GM23338 (cell line): ENCODE data around the gene GALNT6. TPM values are rescaled to one million over a fixed set of nuclear protein-coding genes. Genes with fewer than 3 reads are reported as not detected.
A peak's percentile ranks its signal among the peaks of the same experiment; 100 is the strongest.

Experiments
- ATAC-seq: fragments of 200-7000 bp; cut with Tn5 transposase; 3 replicates; pipeline ENCODE4 v1.9.1; 2020
- DNase-seq: peaks from one replicate; pipeline ENCODE4 v3.0.0-alpha.2; 2015; ENCODE audit warnings: low spot score
- H2AFZ ChIP-seq: fragments of 200-600 bp; sonication (generic); 2 replicates; pipeline ENCODE4 v1.8.0; 2016; ENCODE audit warnings: antibody characterized with exemption, mild to moderate bottlenecking, moderate library complexity
- H3F3A ChIP-seq: fragments of 200-600 bp; sonication (generic); replicated peaks from 2 replicates; pipeline ENCODE4 v1.8.0; 2017; ENCODE audit warnings: antibody characterized with exemption, mixed run types, low read depth
- H3K27ac ChIP-seq: fragments of 200-600 bp; sonication (generic); 2 replicates; pipeline ENCODE4 v1.6.1; 2016; ENCODE audit warnings: low read depth
- H3K27me3 ChIP-seq: fragments of 200-600 bp; sonication (generic); 2 replicates; pipeline ENCODE4 v1.8.0; 2016; ENCODE audit warnings: mild to moderate bottlenecking, mixed run types, moderate library complexity; ENCODE audit not compliant: insufficient read depth
- H3K36me3 ChIP-seq: fragments of 200-600 bp; sonication (generic); 2 replicates; pipeline ENCODE4 v1.8.0; 2016; ENCODE audit warnings: mild to moderate bottlenecking; ENCODE audit not compliant: insufficient read depth
- H3K4me1 ChIP-seq: fragments of 200-600 bp; sonication (generic); 2 replicates; pipeline ENCODE4 v1.8.0; 2016; ENCODE audit warnings: mild to moderate bottlenecking, moderate library complexity; ENCODE audit not compliant: insufficient read depth
- H3K4me2 ChIP-seq: fragments of 200-600 bp; sonication (generic); 2 replicates; pipeline ENCODE4 v1.7.1; 2017; ENCODE audit warnings: mixed run types
- H3K4me3 ChIP-seq: fragments of 200-600 bp; sonication (generic); 2 replicates; pipeline ENCODE4 v1.6.1; 2016; ENCODE audit warnings: mixed run types
- H3K79me2 ChIP-seq: fragments of 200-600 bp; sonication (generic); replicated peaks from 2 replicates; pipeline ENCODE4 v1.8.0; 2017; ENCODE audit warnings: mild to moderate bottlenecking; ENCODE audit not compliant: insufficient read depth
- H3K9me2 ChIP-seq: fragments of 200-600 bp; sonication (generic); 2 replicates; pipeline ENCODE4 v1.8.0; 2017; ENCODE audit not compliant: insufficient read depth
- H4K20me1 ChIP-seq: fragments of 200-600 bp; sonication (generic); replicated peaks from 2 replicates; pipeline ENCODE4 v1.8.0; 2017; ENCODE audit warnings: mild to moderate bottlenecking; ENCODE audit not compliant: insufficient read depth
- H3K27ac Mint-ChIP-seq: 2 replicates; pipeline ENCODE4 v1.8.0; 2020; ENCODE audit warnings: inconsistent platforms, mild to moderate bottlenecking, moderate library complexity, mixed read lengths
- H3K27me3 Mint-ChIP-seq: 3 replicates; pipeline ENCODE4 v1.8.0; 2022; ENCODE audit warnings: low read depth, mild to moderate bottlenecking, moderate library complexity, mixed read lengths, inconsistent platforms; ENCODE audit not compliant: insufficient read depth, poor library complexity
- H3K36me3 Mint-ChIP-seq: 3 replicates; pipeline ENCODE4 v1.8.0; 2021; ENCODE audit warnings: low read depth, mild to moderate bottlenecking, inconsistent platforms, moderate library complexity, mixed read lengths
- H3K4me1 Mint-ChIP-seq: 3 replicates; pipeline ENCODE4 v1.8.0; 2020; ENCODE audit warnings: mild to moderate bottlenecking, inconsistent platforms, mixed read lengths
- H3K4me3 Mint-ChIP-seq: 3 replicates; pipeline ENCODE4 v1.8.0; 2021; ENCODE audit warnings: moderate library complexity, mild to moderate bottlenecking, inconsistent platforms, mixed read lengths
- H3K9me3 Mint-ChIP-seq: 3 replicates; pipeline ENCODE4 v1.8.0; 2020; ENCODE audit warnings: moderate library complexity, mild to moderate bottlenecking, inconsistent platforms, mixed read lengths
- CREB1 ChIP-seq: fragments of 250-450 bp; sonication (Bioruptor Pico); IDR thresholded peaks from 2 replicates; pipeline ENCODE4 v1.5.0; 2020; ENCODE audit warnings: low read depth, mild to moderate bottlenecking, moderate library complexity
- CTCF ChIP-seq, 2 experiments: fragments of 200-600 bp in 1 of 2; sonication (generic) in 1 of 2; conservative IDR thresholded peaks; 2 replicates each; pipeline versions ENCODE4 v1.5.1 to v1.6.1; 2016 to 2017; ENCODE audit warnings: antibody characterized with exemption in 2 of 2, low read depth in 2 of 2, mild to moderate bottlenecking in 2 of 2, moderate library complexity in 1 of 2
- EZH2 ChIP-seq: fragments of 200-600 bp; sonication (generic); IDR thresholded peaks from one replicate; pipeline ENCODE4 v1.8.0; 2017; ENCODE audit warnings: antibody characterized with exemption, mild to moderate bottlenecking, low read depth; ENCODE audit not compliant: unreplicated experiment
- EZH2phosphoT487 ChIP-seq: fragments of 200-600 bp; sonication (generic); IDR thresholded peaks from one replicate; pipeline ENCODE4 v1.8.1; 2018; ENCODE audit warnings: antibody characterized with exemption; ENCODE audit not compliant: unreplicated experiment
- JUNB ChIP-seq: IDR thresholded peaks from one replicate; pipeline ENCODE4 v1.6.1; 2016; ENCODE audit warnings: antibody characterized with exemption; ENCODE audit not compliant: unreplicated experiment
- NANOG ChIP-seq: IDR thresholded peaks from 2 replicates; pipeline ENCODE4 v1.6.1; 2016; ENCODE audit warnings: antibody characterized with exemption, borderline replicate concordance
- POLR2AphosphoS5 ChIP-seq: IDR thresholded peaks from 2 replicates; pipeline ENCODE4 v1.6.1; 2016; ENCODE audit warnings: antibody characterized with exemption, low read depth
- REST ChIP-seq: IDR thresholded peaks from one replicate; pipeline ENCODE4 v1.6.1; 2018; ENCODE audit warnings: antibody characterized with exemption; ENCODE audit not compliant: unreplicated experiment
- ZNF114 ChIP-seq: fragments of 250-450 bp; sonication (Bioruptor Pico); IDR thresholded peaks from 2 replicates; pipeline ENCODE4 v1.5.0; 2020; ENCODE audit warnings: mild to moderate bottlenecking, moderate library complexity
- ZNF331 ChIP-seq: fragments of 250-450 bp; sonication (Bioruptor Pico); IDR thresholded peaks from 2 replicates; pipeline ENCODE4 v1.5.0; 2020; ENCODE audit warnings: low read depth, mild to moderate bottlenecking, moderate library complexity
- polyA plus RNA-seq: library from polyadenylated mRNA; unstranded; fragments of >200 nt; fragmentation: Nextera tagmentation; extraction: Ambion mirVana; gene quantifications from 2 replicates; pipeline ENCODE4 v1.2.1, GENCODE V29; 2016
- total RNA-seq: library from RNA; depleted of rRNA; stranded (reverse); fragments of >200 nt; shearing (Covaris generic); gene quantifications from 2 replicates; pipeline ENCODE4 v1.2.3, GENCODE V29; 2014
- TF ChIP-seq, protein P1 (sequence below): fragments of 250-450 bp; sonication (Bioruptor Pico); IDR thresholded peaks from 2 replicates; pipeline ENCODE4 v1.5.0; 2020; ENCODE audit warnings: mild to moderate bottlenecking, moderate library complexity

GALNT6 gene
- total and polyA plus RNA-seq, 2 experiments from 2014 or later = 8.1 to 18.6 TPM

DNA sequence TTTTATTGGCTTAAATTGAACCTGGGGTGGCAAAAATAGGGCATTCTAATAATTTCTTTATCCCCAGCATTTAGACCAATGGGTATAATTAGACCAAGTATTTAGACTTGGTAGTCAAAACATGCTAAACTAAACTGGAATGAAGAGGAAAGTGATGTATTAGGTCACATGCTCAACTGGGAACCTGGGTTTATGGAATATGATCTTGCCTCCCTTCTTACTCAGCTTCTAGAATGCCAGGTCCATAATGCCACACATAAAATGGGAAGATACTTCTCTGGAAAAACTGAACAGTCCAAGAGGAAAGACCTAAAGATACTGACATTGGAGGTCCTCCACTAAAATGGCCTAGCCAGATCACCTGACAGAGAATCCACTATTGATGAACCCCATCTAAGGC is 61.0 kb downstream of the GALNT6 start:
- Mint-ChIP-seq H3K36me3 (no peaks in the 10 kb centered on the region), H3K27ac (no peak overlapping the region), H3K27me3 (peaks cover 9% of the 10 kb centered on the region), H3K9me3 (no peaks in the 10 kb centered on the region; the same call in 2 of the 3 replicates), H3K4me3 (no peak overlapping the region), H3K4me1 (no peaks in the 10 kb centered on the region; the same call in 1 of the 3 replicates)
- Histone ChIP-seq H3K27ac (no peak overlapping the region), H3K9me2 (no peaks in the 10 kb centered on the region), H4K20me1 (no peaks in the 10 kb centered on the region), H3K4me1 (no peaks in the 10 kb centered on the region), H3K27me3 (no peaks in the 10 kb centered on the region), H3K36me3 (no peaks in the 10 kb centered on the region), H2AFZ (0 out of 2 replicates have a peak overlapping the region, but pooled peaks have one; percentile 43), H3K79me2 (no peaks in the 10 kb centered on the region), H3K4me2 (no peak overlapping the region), H3K4me3 (no peak overlapping the region), H3F3A (no peaks in the 10 kb centered on the region)
- DNase-seq = no peak
- no peak for ATAC-seq
- no peak for TF ChIP-seq ZNF331
- TF ChIP-seq CTCF (conservative IDR thresholded peaks at IDR 0.05; ENCODE audit: low read depth in 2 of 2) = no peak
- TF ChIP-seq EZH2phosphoT487 = no peak
- no peak for TF ChIP-seq JUNB
- no peak for TF ChIP-seq CREB1 (CRISPR knock-in tag)
- no peak for TF ChIP-seq EZH2
- no peak for TF ChIP-seq NANOG
- no peak for TF ChIP-seq ZNF114 (CRISPR knock-in tag)
- no peak for TF ChIP-seq REST

DNA sequence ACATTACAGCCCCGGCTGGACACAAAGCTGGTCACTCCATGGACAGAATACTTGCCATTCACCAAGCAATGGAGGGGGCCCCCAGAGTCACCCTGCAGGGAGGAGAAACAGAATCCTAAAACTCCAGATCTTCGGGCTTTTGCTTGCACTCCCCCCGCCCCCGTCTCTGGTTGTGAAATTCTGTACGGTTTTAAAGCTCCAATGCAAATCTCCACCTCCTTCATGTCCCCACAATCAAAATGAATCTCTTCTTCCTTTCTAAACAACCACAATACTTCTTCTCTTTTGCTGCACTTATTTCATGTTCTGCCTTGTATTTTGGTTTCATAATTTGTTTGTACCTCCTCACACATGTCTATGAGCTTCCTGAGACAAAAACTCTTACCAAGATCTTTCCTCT is 61.5 kb downstream of the GALNT6 start:
- H3K27me3 Mint-ChIP-seq = peaks cover 7% of the 10 kb centered on the region
- Histone ChIP-seq H3F3A (no peaks in the 10 kb centered on the region), H3K4me1 (no peaks in the 10 kb centered on the region), H3K79me2 (no peaks in the 10 kb centered on the region), H4K20me1 (no peaks in the 10 kb centered on the region), H3K36me3 (no peaks in the 10 kb centered on the region), H3K27me3 (no peaks in the 10 kb centered on the region), H3K27ac (no peak overlapping the region), H2AFZ (peak overlapping the region; percentile 43; the same call in 1 of the 2 replicates), H3K4me2 (no peak overlapping the region), H3K4me3 (no peak overlapping the region), H3K9me2 (no peaks in the 10 kb centered on the region)
- no peak overlapping the region for H3K27ac Mint-ChIP-seq
- DNase-seq (no peak), ATAC-seq (no peak)
- H3K36me3 Mint-ChIP-seq = no peaks in the 10 kb centered on the region
- no peaks in the 10 kb centered on the region; the same call in 2 of the 3 replicates for H3K9me3 Mint-ChIP-seq
- no peaks in the 10 kb centered on the region; the same call in 1 of the 3 replicates for H3K4me1 Mint-ChIP-seq
- H3K4me3 Mint-ChIP-seq = no peak overlapping the region
- TF ChIP-seq POLR2AphosphoS5 (no peak), CREB1 (CRISPR knock-in tag) (no peak), NANOG (no peak), JUNB (no peak)
- TF ChIP-seq, protein P1, sequence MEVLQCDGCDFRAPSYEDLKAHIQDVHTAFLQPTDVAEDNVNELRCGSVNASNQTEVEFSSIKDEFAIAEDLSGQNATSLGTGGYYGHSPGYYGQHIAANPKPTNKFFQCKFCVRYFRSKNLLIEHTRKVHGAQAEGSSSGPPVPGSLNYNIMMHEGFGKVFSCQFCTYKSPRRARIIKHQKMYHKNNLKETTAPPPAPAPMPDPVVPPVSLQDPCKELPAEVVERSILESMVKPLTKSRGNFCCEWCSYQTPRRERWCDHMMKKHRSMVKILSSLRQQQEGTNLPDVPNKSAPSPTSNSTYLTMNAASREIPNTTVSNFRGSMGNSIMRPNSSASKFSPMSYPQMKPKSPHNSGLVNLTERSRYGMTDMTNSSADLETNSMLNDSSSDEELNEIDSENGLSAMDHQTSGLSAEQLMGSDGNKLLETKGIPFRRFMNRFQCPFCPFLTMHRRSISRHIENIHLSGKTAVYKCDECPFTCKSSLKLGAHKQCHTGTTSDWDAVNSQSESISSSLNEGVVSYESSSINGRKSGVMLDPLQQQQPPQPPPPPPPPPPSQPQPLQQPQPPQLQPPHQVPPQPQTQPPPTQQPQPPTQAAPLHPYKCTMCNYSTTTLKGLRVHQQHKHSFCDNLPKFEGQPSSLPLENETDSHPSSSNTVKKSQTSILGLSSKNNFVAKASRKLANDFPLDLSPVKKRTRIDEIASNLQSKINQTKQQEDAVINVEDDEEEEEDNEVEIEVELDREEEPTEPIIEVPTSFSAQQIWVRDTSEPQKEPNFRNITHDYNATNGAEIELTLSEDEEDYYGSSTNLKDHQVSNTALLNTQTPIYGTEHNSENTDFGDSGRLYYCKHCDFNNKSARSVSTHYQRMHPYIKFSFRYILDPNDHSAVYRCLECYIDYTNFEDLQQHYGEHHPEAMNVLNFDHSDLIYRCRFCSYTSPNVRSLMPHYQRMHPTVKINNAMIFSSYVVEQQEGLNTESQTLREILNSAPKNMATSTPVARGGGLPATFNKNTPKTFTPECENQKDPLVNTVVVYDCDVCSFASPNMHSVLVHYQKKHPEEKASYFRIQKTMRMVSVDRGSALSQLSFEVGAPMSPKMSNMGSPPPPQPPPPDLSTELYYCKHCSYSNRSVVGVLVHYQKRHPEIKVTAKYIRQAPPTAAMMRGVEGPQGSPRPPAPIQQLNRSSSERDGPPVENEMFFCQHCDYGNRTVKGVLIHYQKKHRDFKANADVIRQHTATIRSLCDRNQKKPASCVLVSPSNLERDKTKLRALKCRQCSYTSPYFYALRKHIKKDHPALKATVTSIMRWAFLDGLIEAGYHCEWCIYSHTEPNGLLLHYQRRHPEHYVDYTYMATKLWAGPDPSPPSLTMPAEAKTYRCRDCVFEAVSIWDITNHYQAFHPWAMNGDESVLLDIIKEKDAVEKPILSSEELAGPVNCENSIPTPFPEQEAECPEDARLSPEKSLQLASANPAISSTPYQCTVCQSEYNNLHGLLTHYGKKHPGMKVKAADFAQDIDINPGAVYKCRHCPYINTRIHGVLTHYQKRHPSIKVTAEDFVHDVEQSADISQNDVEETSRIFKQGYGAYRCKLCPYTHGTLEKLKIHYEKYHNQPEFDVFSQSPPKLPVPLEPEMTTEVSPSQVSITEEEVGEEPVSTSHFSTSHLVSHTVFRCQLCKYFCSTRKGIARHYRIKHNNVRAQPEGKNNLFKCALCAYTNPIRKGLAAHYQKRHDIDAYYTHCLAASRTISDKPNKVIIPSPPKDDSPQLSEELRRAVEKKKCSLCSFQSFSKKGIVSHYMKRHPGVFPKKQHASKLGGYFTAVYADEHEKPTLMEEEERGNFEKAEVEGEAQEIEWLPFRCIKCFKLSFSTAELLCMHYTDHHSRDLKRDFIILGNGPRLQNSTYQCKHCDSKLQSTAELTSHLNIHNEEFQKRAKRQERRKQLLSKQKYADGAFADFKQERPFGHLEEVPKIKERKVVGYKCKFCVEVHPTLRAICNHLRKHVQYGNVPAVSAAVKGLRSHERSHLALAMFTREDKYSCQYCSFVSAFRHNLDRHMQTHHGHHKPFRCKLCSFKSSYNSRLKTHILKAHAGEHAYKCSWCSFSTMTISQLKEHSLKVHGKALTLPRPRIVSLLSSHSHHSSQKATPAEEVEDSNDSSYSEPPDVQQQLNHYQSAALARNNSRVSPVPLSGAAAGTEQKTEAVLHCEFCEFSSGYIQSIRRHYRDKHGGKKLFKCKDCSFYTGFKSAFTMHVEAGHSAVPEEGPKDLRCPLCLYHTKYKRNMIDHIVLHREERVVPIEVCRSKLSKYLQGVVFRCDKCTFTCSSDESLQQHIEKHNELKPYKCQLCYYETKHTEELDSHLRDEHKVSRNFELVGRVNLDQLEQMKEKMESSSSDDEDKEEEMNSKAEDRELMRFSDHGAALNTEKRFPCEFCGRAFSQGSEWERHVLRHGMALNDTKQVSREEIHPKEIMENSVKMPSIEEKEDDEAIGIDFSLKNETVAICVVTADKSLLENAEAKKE (CRISPR knock-in tag) = no peak
